IMR-90 (cell line): ENCODE measurements around the gene ACOXL. TPM values are rescaled to one million over a fixed set of nuclear protein-coding genes. Genes with fewer than 3 reads are reported as not detected.

Source experiments
- ATAC-seq: fragments of 200-7000 bp; cut with Tn5 transposase; 2 replicates; pipeline ENCODE4 v1.9.1; 2020; ENCODE audit warnings: low read depth, mild to moderate bottlenecking, moderate library complexity
- BruUV-seq: library from RNA; stranded (reverse); fragments of 400-500 nt; replicated peaks from 2 replicates; lab custom pipeline; 2021; lab: Mats Ljungman, UMichigan
- CTCF ChIA-PET: fragments of 300-600 bp; formaldehyde crosslinking; extraction: SDS; loops from one replicate; lab custom pipeline; 2021; ENCODE audit warnings: antibody characterized with exemption; lab: Yijun Ruan, JAX
- POLR2A ChIA-PET: fragments of 300-600 bp; sonication (Branson Sonifier 250); formaldehyde crosslinking; loops from one replicate; lab custom pipeline; 2022; ENCODE audit warnings: antibody characterized with exemption; ENCODE audit not compliant: unreplicated experiment; lab: Charles Lee
- DNase-seq: peaks from one replicate; pipeline ENCODE4 v3.0.0; 2013
- H2AFZ ChIP-seq: replicated peaks from 2 replicates; pipeline ENCODE3; 2013; ENCODE audit warnings: low read length, mild to moderate bottlenecking; ENCODE audit not compliant: poor library complexity
- H2AK5ac ChIP-seq: 2 replicates; pipeline ENCODE4 v1.6.1; 2013; ENCODE audit warnings: low read depth, low read length, inconsistent platforms
- H2AK9ac ChIP-seq: replicated peaks from 2 replicates; pipeline ENCODE3; 2013; ENCODE audit warnings: mild to moderate bottlenecking, low read depth, low read length, moderate library complexity; ENCODE audit not compliant: poor library complexity
- H2BK120ac ChIP-seq: 2 replicates; pipeline ENCODE4 v1.6.1; 2013; ENCODE audit warnings: low read depth, low read length, inconsistent platforms
- H2BK15ac ChIP-seq: 3 replicates; pipeline ENCODE4 v1.6.1; 2013; ENCODE audit warnings: low read depth, low read length, inconsistent platforms
- H2BK20ac ChIP-seq: 2 replicates; pipeline ENCODE4 v1.6.1; 2013; ENCODE audit warnings: low read depth, mild to moderate bottlenecking, inconsistent platforms, low read length, moderate library complexity
- H2BK5ac ChIP-seq: 2 replicates; pipeline ENCODE4 v1.6.1; 2013; ENCODE audit warnings: mild to moderate bottlenecking, low read depth, low read length, inconsistent platforms; ENCODE audit not compliant: poor library complexity, severe bottlenecking
- H3K14ac ChIP-seq: replicated peaks from 2 replicates; pipeline ENCODE4 v1.6.1; 2013; ENCODE audit warnings: low read depth, low read length, inconsistent platforms
- H3K18ac ChIP-seq: 2 replicates; pipeline ENCODE4 v1.6.1; 2013; ENCODE audit warnings: low read depth, low read length, control low read depth
- H3K23ac ChIP-seq: 2 replicates; pipeline ENCODE4 v1.6.1; 2013; ENCODE audit warnings: low read depth, low read length, inconsistent platforms
- H3K27ac ChIP-seq: 2 replicates; pipeline ENCODE4 v1.5.1; 2013; ENCODE audit warnings: mild to moderate bottlenecking, control low read depth, low read length; ENCODE audit not compliant: insufficient read depth
- H3K27me3 ChIP-seq: 2 replicates; pipeline ENCODE4 v1.6.1; 2013; ENCODE audit warnings: low read length; ENCODE audit not compliant: control insufficient read depth, insufficient read depth
- H3K36me3 ChIP-seq: 2 replicates; pipeline ENCODE4 v1.6.1; 2013; ENCODE audit warnings: low read length, mixed read lengths; ENCODE audit not compliant: control insufficient read depth, insufficient read depth
- H3K4ac ChIP-seq: 2 replicates; pipeline ENCODE4 v1.6.1; 2013; ENCODE audit warnings: low read depth, low read length, inconsistent platforms
- H3K4me1 ChIP-seq: 2 replicates; pipeline ENCODE4 v1.6.1; 2013; ENCODE audit warnings: low read length, mixed read lengths; ENCODE audit not compliant: control insufficient read depth, insufficient read depth
- H3K4me2 ChIP-seq: 2 replicates; pipeline ENCODE4 v1.6.1; 2013; ENCODE audit warnings: low read depth, mild to moderate bottlenecking, control low read depth, low read length, moderate library complexity
- H3K4me3 ChIP-seq: 2 replicates; pipeline ENCODE4 v1.5.1; 2013; ENCODE audit warnings: low read depth, mild to moderate bottlenecking, control low read depth, low read length, moderate library complexity; ENCODE audit not compliant: insufficient read depth
- H3K56ac ChIP-seq: 2 replicates; pipeline ENCODE4 v1.6.1; 2013; ENCODE audit warnings: low read length, inconsistent platforms; ENCODE audit not compliant: insufficient read depth; ENCODE audit errors: extremely low read depth
- H3K79me1 ChIP-seq, 2 experiments: 2 replicates each; pipeline ENCODE4 v1.6.1; 2013; ENCODE audit warnings: low read length in 2 of 2, inconsistent platforms in 1 of 2, low read depth in 1 of 2
- H3K9ac ChIP-seq: 2 replicates; pipeline ENCODE4 v1.6.1; 2013; ENCODE audit warnings: low read depth, low read length, control low read depth
- H3K9me1 ChIP-seq: 2 replicates; pipeline ENCODE4 v1.6.1; 2013; ENCODE audit warnings: low read length, inconsistent platforms; ENCODE audit not compliant: insufficient read depth
- H3K9me3 ChIP-seq: 2 replicates; pipeline ENCODE4 v1.6.1; 2013; ENCODE audit warnings: low read length; ENCODE audit not compliant: control insufficient read depth, insufficient read depth
- H4K20me1 ChIP-seq: 2 replicates; pipeline ENCODE4 v1.6.1; 2013; ENCODE audit warnings: low read length, inconsistent platforms; ENCODE audit not compliant: insufficient read depth
- H4K5ac ChIP-seq: 2 replicates; pipeline ENCODE4 v1.6.1; 2013; ENCODE audit warnings: mild to moderate bottlenecking, low read depth, low read length, control low read depth
- H4K8ac ChIP-seq, 2 experiments: 2 replicates each; pipeline ENCODE4 v1.6.1; 2013; ENCODE audit warnings: low read depth in 2 of 2, low read length in 2 of 2, control low read depth in 1 of 2, inconsistent platforms in 1 of 2
- H4K91ac ChIP-seq: 2 replicates; pipeline ENCODE4 v1.6.1; 2013; ENCODE audit warnings: low read depth, low read length, inconsistent platforms; ENCODE audit not compliant: insufficient read depth
- NFE2L2 ChIP-seq: fragments of 150-350 bp; IDR thresholded peaks from 2 replicates; pipeline ENCODE4 v1.6.1; 2016; ENCODE audit warnings: low read depth, mild to moderate bottlenecking, low read length
- WGBS, 2 experiments: methylation state at CpG; one replicate each; pipeline versions ENCODE4 v1.1.5 to v1.1.7; 2013; ENCODE audit warnings: missing lambda C conversion rate in 2 of 2; ENCODE audit not compliant: insufficient read length in 1 of 2; ENCODE audit errors: extremely low coverage in 2 of 2; 5-methylcytosine and 5-hydroxymethylcytosine counted together
- dilution Hi-C: fragments of 300-500 bp; cut with HindIII; formaldehyde crosslinking; loops from one replicate; pipeline ENCODE4 v1.14.3; 2018; ENCODE audit warnings: low sequenced_read_pairs; ENCODE audit not compliant: unreplicated experiment
- in situ Hi-C: fragments of 300-500 bp; cut with MboI; formaldehyde crosslinking; loops from 3 replicates; pipeline ENCODE4 v1.14.3; 2019; ENCODE audit warnings: low sequenced_read_pairs, inconsistent platforms, mixed read lengths
- intact Hi-C: fragments of 100-400 bp; cut with micrococcal nuclease; formaldehyde crosslinking; loops from 2 replicates; pipeline ENCODE4 v1.10.0; 2022
- polyA plus RNA-seq, 3 experiments: library from polyadenylated mRNA; depleted of rRNA; stranded (reverse); fragments of >200 nt; gene quantifications; 2 replicates each; pipeline ENCODE4 v1.2.3, GENCODE V29; 2012; ENCODE audit warnings: low replicate concordance in 1 of 3
- total RNA-seq: library from RNA; depleted of rRNA; stranded (reverse); fragments of >200 nt; gene quantifications from 2 replicates; pipeline ENCODE4 v1.2.3, GENCODE V29; 2012

Gene ACOXL
- total and polyA plus RNA-seq, 2 of the 4 experiments (the other 2 are of a cell fraction), result not detected

GRCh38 chr2:111019381-111019780, 287.0 kb downstream of the ACOXL start:
- no peak for DNase-seq
- Histone ChIP-seq H2AK5ac (no peak overlapping the region), H3K4ac (no peak overlapping the region), H3K27ac (no peak overlapping the region), H3K79me1 (no peaks in the 10 kb centered on the region), H3K36me3 (no peaks in the 10 kb centered on the region), H2BK20ac (no peak overlapping the region), H4K91ac (no peak overlapping the region), H3K9ac (no peak overlapping the region), H4K8ac (no peak overlapping the region), H2BK15ac (no peak overlapping the region), H4K5ac (no peak overlapping the region), H3K14ac (no peak overlapping the region), H2AK9ac (no peak overlapping the region), H3K4me1 (no peaks in the 10 kb centered on the region), H3K18ac (no peak overlapping the region), H3K56ac (no peak overlapping the region), H2BK120ac (no peak overlapping the region), H3K4me3 (no peak overlapping the region), H3K27me3 (peaks cover 30% of the 10 kb centered on the region), H2AFZ (no peak overlapping the region), H3K23ac (no peak overlapping the region), H3K9me3 (no peaks in the 10 kb centered on the region), H2BK5ac (no peak overlapping the region), H4K20me1 (no peaks in the 10 kb centered on the region), H3K4me2 (no peak overlapping the region), H3K9me1 (no peaks in the 10 kb centered on the region)
- in situ Hi-C loops (no loop called here), dilution Hi-C loops (no loop called here), intact Hi-C loops (no loop called here)
- WGBS, 2 experiments, result 45% methylated on average over 3 of the region's 10 CpGs; no CpG with 5 or more reads in 1 of the 2 experiments
- no peak for ATAC-seq
- POLR2A ChIA-PET, result no interaction called here
- no peak for TF ChIP-seq NFE2L2
- CTCF ChIA-PET, result no interaction called here
- no TSS peak for BruUV-seq
